ENCODE data around the gene SYNGAP1.
"Not testable (repeated sequence)": the region's sequence is repeated elsewhere in the genome, so short reads cannot be mapped to it uniquely, and the experiment has no call there.

The SYNGAP1 gene

DNA sequence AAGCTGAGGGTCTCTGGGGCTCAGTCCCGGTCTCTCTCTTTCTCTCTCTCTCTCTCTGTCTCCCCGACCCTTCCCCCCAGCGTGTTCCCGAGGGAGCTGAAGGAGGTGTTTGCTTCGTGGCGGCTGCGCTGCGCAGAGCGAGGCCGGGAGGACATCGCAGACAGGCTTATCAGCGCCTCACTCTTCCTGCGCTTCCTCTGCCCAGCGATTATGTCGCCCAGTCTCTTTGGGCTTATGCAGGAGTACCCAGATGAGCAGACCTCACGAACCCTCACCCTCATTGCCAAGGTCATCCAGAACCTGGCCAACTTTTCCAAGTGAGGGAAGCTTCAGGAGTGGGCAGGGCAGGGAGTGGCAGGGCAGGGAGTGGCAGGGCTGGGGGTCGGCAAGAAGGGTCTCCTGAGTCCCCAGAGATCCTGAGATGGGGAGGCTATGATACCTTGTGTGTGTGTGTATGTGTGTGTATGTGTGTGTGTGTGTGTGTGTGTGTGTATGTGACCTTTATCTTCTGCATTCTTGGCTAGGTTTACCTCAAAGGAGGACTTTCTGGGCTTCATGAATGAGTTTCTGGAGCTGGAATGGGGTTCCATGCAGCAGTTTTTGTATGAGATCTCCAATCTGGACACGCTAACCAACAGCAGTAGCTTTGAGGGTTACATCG lies 20.9 kb downstream of the SYNGAP1 start:
- no peak for DNase-seq

DNA sequence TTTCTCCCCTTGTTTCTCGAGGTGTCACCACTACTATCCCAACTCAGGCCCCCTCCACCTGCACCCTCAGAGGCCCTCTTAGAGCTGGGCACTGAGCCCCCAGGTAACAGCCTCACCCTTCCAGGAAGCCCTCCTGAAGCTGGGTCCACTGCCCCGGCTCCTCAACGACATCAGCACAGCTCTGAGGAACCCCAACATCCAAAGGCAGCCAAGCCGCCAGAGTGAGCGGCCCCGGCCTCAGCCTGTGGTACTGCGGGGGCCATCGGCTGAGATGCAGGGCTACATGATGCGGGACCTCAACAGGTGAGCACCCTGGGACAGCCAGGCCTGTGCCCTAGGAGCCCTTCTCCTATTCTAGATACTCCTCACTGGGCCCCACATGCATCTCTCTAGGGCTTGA lies 21.6 kb downstream of the SYNGAP1 start:
- DNase-seq: no peak

DNA sequence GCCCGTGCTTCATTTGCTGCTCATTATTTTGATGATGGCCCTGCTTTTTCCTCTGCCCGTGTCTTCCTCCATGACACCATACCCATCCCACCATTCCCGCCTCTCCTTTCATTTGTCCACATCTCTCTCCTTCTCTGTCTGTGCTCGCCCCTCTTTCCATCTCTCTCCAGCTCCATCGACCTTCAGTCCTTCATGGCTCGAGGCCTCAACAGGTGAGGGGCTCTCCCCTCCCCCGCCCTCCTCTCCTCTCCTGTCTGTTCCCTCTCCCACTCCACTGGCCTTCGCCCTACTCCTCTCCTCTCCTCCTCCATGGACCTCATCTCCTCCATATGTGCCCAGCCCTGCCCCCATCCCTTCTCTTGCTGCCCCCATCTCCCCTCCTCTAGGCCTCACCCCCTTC lies 22.4 kb downstream of the SYNGAP1 start:
- DNase-seq: no peak

DNA sequence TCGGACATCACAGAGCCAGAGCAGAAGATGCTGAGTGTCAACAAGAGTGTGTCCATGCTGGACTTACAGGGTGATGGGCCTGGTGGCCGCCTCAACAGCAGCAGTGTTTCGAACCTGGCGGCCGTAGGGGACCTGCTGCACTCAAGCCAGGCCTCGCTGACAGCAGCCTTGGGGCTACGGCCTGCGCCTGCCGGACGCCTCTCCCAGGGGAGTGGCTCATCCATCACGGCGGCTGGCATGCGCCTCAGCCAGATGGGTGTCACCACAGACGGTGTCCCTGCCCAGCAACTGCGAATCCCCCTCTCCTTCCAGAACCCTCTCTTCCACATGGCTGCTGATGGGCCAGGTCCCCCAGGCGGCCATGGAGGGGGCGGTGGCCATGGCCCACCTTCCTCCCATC lies 23.2 kb downstream of the SYNGAP1 start:
- DNase-seq: no peak

DNA sequence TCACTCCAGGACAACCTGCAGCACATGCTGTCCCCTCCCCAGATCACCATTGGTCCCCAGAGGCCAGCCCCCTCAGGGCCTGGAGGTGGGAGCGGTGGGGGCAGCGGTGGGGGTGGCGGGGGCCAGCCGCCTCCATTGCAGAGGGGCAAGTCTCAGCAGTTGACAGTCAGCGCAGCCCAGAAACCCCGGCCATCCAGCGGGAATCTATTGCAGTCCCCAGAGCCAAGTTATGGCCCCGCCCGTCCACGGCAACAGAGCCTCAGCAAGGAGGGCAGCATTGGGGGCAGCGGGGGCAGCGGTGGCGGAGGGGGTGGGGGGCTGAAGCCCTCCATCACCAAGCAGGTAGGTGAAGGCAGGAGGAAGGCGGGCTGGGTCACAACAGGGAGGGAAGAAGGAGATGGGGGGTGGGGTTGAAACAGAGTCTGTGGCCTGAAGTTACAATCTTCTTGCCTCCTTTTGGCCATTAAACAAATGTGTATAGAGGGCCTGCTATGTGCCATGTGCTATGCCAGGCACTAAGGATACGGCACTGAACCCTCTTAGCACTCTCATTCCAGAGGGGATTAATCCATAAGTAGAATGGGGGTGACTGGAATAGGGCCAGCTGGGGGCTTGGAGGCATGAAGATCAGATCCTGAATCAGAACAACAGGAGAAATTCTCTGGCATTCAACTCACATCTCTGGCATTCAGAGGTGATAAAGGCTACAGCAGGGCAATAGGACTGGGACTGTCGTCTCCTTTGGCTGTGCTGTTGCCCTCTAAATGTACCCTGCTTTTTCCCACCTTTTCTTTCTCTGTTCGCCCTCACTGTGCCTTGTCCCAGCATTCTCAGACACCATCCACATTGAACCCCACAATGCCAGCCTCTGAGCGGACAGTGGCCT lies 24.0 kb downstream of the SYNGAP1 start:
- no peak for DNase-seq

DNA sequence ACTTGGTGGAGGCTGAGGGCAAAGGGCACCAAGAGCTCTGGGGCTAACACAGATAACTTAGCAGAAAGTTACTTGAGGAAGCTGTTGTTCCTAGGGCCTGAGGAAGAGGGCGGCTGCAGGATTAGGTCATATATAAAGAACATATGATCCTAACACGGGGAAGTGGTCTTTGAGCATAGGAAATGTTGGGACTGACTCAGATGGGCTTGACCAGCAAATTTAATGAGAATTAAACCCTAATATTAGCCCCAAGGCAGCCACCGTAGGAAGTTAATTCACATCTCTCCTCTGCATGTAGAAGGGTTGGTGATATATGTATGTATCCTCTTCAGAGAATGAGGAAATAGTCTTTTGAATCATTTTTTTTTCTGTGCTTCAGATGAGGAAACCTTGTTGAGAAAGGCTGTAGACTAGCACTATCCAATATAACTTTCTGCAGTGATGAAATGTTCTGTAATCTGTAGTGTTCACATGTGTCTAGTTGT lies 25.3 kb downstream of the SYNGAP1 start:
- DNase-seq: no peak

DNA sequence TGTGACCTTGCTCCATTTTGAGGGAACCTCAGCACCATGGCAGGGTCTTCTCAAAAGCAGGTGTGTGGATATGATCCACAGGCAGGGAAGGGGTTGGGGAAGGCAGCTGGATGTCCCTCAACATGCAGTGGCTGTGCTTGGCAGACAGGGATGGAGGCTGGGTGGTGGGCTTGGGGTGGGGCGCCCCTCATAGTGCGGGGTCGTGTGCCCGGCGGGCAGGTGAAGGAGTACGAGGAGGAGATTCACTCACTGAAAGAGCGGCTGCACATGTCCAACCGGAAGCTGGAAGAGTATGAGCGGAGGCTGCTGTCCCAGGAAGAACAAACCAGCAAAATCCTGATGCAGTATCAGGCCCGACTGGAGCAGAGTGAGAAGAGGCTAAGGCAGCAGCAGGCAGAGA lies 26.5 kb downstream of the SYNGAP1 start:
- DNase-seq: no peak

DNA sequence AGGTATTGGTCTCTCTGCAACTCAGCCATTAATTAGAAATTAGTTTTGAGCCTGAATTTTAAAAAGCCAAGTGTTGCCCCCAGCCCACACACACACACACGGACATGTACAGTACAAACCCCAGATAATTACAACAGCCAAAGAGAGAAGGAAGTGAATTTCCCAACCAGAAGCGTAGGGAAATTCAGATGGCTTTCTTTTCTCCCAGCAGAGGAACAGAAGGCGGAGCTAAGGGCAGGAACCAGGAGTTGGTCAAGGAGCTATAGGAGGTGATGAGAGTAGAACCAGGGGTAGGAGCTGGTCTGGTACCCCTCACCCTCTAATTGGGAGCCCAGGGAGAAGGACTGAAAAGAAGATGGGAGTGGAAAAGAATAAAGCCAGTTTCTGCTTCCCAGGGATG lies 30.6 kb downstream of the SYNGAP1 start:
- no peak for DNase-seq

DNA sequence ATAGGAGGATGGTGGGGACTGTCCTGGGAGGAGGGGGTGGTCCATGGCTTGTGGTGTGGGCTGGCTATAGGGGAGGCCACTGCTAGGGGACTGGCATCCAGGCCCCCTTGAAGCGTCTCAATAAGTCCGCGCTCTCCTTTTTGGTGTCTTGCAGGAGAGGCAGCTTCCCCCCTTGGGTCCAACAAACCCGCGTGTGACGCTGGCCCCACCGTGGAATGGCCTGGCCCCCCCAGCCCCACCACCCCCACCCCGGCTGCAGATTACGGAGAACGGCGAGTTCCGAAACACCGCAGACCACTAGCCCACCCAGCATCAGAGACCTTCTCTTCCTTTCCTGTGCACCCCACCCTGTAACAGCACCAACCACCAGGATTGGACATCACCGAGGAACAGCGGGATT lies 31.7 kb downstream of the SYNGAP1 start:
- no peak for DNase-seq

DNA sequence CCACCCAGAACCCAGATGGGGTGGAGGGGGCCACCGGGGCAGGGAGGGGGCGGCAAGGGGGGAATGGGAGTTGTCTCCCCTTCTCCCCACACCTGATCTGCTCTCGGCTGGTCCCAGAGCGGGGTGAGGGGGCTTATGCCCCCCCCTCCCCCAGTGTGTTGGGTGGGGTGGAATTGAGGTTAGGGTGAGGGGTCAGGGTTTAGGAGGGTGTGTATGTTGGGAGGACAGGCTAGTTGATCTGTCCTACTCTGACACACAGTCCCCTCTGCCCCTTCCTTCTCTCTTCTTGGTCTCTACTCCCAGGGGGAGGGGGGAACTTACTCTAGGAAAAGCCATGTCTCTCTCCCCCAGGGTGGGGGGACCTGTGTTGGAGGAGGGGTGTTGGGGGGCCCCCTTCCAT lies 32.6 kb downstream of the SYNGAP1 start:
- DNase-seq: no peak

DNA sequence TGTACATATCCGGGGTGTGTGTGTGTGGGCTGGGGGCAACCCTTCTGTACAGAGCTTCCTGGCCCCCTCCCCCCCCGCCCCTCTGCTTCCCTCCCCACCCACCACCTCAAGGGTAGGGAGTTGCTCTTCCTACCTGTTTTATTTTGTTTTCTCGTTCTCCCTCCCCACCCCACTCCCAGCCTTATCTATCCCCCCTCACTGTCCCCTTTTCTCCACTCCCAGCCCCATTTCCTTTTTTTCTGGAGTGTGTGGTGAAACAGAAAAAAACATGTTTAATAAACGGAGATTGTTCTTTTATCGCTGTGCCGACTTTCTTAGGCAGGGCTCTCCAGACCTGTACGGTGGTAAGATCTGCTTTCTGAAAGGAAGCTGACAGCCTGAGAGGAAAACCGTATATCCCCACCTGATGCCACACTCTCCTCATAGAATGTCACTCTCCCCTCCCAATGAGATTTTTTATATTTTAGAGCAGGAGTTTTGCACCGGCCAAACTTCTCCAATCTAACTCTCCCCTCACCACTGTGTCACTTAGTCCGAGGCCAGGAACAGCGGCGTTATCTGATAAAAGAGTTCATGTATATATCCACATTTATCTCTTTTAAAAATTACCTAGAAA lies 33.6 kb downstream of the SYNGAP1 start:
- DNase-seq: no peak

DNA sequence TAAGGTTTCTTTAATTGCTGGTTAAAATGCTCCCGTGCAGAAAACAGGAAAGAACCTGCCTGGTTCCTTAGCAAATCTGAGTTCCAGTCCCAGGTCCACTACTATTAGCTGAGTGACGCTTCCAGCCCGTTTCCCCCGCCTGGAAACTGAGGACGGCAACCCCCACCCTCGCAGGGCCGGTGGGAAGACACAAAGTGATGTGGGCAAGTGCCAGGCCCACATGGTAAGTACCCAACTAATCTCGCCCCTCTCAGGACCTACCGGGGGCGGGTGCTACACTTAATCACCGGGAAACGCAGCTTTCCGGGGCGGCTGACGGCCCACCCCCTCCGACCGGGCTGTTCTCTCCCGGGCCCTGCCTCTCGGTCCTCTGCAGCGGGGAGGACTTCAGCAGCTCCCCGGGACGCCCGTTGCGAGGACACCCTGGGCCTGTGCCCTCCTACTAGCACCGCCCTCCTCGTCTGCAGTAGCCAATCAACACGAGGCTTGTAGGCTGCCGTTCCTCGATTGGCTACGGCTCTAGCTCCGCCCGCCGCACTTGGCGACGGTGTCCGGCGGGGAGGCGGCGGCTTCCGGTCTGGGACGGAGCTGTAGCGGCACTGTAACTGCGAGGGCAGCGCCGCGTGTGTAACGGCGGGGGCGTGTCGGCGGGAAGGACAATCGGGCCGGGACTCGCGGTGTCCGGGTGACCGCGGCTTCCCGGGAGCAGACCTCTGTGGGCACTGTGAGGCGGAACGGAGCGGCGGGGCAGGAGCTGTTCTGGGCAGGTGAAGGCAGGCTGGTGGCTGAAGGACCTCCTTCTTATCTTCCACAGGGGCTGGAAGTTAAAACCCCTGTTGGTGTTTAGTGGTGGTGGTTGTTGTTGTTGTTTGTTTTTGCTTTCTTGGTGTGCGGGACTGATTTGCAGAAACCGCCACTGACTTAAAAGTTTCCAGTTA lies 34.4 kb downstream of the SYNGAP1 start, which contains the start of gene ZBTB9:
TSS of gene ZBTB9 (plus strand) at position 568 of the 938 bp plus-strand sequence. CDS start 525 bp downstream, outside the sequence.
- DNase-seq: peak; percentile 98

DNA sequence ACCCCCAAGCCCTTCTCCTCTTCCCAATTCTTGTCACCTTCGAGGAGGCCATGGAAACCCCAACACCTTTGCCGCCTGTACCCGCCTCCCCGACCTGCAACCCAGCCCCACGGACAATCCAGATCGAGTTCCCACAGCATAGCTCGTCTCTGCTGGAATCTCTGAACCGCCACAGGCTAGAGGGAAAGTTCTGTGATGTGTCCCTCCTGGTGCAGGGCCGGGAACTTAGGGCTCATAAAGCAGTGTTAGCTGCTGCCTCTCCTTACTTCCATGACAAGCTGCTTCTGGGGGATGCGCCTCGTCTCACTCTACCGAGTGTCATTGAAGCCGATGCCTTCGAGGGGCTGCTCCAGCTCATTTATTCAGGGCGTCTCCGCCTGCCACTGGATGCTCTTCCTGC lies 35.2 kb downstream of the SYNGAP1 start:
- DNase-seq: no peak

DNA sequence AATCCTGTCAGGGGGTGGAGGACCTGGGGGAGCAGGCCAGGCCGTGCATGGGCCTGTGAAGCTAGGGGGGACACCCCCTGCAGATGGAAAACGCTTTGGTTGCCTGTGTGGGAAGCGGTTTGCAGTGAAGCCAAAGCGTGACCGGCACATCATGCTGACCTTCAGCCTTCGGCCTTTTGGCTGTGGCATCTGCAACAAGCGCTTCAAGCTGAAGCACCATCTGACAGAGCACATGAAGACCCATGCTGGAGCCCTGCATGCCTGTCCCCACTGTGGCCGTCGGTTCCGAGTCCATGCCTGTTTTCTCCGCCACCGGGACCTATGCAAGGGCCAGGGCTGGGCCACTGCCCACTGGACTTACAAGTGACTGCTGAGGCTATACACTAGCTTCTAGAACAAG lies 36.3 kb downstream of the SYNGAP1 start:
- no peak for DNase-seq

DNA sequence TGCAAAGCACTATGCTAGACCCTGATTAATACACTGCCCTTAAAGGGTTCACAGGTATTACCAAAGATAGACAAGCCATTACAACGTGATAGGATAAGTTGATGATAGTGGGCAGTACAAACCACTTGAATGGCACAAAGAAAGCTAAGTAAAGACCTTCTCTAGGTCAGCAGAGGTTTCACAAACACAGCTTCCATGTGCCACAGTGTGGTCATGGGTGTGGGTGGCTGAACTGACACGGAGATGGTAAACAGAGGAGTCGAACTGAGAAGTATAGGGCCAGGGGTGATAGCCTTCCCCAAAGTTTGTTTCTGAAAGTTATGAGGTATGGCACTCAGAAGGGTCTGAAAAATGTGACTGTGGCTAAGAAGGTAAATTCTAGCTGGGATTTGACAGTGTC lies 38.8 kb downstream of the SYNGAP1 start:
- DNase-seq: no peak

DNA sequence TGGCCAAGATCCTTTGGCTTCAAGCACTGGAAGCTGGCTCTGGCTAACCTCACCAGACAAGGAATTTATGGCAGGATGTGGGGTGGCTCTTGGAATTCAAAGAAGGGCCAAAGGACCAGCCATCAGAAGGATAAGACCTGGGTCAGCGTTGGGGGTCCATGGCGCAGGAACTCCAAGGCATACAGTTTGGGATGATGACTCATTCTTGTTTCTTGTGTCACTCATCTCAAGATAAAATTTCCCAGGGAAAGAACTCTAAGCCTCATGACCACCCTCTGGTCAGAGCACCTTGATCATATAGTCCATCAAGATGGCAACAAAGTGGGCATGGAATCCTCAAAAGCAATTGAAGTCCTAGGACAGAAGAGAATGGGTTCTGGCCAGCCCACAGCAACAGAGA lies 39.4 kb downstream of the SYNGAP1 start:
- no peak for DNase-seq

DNA sequence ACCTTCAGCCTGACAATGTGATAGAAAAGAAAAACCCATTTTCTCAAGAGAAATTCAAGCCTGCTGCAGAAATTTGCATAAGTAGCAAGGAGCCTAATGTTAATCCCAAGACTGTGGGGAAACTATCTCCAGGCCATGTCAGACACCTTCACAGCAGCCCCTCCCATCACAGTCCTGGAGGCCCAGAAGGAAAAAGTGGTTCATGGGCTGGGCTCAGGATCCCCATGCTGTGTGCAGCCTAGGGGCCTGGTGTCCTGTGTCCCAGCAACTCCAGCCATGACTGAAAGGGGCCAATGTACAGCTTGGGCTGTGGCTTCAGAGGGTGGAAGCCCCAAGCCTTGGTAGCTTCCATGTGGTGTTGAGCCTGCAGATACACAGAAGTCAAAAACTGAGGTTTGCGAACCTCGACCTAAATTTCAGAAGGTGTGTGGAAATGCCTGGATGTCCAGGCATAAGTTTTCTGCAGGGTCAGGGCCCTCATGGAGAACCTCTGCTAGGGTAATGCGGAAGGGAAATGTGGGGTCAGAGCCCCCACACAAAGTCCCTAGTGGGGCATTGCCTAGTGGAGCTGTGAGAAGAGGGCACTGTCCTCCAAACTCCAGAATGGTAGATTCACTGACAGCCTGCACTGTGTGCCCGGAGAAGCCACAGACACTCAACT lies 46.3 kb downstream of the SYNGAP1 start:
- no peak for DNase-seq

DNA sequence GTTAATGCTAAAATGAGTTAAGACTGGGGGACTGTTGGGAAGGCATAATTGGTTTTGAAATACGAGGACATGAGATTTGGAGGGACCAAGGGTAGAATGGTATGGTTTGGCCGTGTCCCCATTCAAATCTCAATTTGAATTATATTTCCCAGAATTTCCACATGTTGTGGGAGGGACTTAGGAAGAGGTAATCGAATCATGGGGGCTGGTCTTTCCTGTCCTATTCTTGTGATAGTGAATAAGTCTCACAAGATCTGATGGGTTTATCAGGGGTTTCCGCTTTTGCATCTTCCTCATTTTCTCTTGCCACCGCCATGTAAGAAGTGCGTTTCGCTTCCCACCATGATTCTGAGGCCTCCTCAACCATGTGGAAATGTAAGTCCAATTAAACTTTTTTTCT lies 47.2 kb downstream of the SYNGAP1 start:
- no peak for DNase-seq

DNA sequence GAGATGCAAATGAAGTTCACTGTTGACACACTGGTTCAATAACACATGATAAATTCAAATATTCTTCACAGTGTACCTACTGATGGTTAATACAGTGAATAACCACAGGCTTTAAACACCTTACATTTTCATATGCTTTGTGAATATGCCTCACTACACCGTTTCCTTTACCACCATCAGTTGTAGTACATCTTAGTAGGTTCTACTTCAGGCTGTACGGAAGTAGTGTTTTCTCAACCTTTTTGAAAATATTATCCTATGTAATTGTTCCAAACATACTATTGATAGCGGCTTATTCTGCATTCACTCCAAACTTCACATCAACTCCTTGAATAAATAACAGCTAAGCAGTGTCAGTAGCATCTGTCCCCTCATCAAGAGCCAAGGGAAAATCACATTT lies 49.8 kb downstream of the SYNGAP1 start:
- no peak for DNase-seq

DNA sequence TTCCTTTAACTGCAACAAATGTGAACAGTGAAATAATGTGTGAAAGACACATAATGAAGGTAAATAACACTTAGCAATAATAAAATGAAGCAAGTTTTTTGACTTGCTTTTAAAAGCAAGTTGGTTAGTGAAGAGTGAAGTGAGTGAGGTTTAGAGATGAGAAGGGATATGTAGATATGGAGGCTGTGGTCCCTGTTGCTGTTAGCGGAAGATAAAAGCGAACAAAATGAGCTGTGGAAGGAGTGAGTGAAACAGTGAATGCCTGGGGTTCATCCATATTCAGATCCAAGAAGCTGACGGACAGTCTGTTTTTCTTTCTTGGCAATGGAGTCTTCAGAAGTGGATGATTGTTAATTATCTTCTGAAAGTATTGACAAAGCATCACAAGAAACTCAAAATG lies 58.0 kb downstream of the SYNGAP1 start:
- no peak for DNase-seq

DNA sequence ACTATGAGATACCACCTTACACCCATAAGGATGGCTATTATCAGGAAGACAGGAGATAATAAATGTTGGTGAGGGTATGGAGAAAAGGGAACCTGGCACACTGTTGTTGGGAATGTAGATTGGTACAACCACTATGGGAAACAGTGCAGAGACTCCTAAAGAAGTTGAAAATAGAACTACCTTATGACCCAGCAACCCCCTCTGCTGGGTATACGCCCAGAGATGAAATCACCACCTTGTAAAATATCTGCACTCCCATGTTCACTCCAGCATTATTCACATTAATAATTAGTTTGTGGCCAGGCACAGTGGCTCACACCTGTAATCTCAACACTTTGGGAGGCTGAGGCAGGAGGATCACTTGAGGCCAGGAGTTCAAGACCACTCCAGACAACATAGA lies 61.3 kb downstream of the SYNGAP1 start:
- DNase-seq: peak; percentile 9

DNA sequence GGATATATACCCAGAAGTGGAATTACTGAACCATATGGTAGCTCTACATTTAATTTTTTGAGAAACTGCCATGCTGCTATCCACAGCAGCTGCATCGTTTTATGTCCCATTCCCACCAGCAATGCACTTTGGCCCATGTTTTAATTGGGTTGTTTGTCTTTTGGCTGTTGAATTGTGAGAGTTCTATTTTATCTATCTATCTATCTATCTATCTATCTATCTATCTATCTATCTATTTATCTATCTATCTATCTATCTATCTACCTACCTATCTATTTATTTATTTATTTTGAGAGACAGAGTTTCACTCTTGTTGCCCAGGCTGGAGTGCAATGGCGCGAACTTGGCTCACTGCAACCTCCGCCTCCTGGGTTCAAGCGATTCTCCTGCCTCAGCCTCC lies 62.8 kb downstream of the SYNGAP1 start:
- DNase-seq: not testable (repeated sequence)
